Liver (tissue), 2 donors: ENCODE data around the gene UNC80.

ENCODE experiments used
- NR2F2 ChIP-seq: IDR thresholded peaks from 2 replicates; pipeline ENCODE4 v1.6.1; 2016; ENCODE audit warnings: antibody characterized with exemption
- RAD21 ChIP-seq, 2 donors: IDR thresholded peaks; 2 replicates each; pipeline ENCODE4 v1.6.1; 2016; ENCODE audit warnings: antibody characterized with exemption in 2 of 2, mild to moderate bottlenecking in 2 of 2
- donor health status: healthy.

- TF ChIP-seq RAD21 (IDR thresholded peaks at IDR 0.05) (no peak), NR2F2 (no peak)
These were observed 266.4 kb downstream of the UNC80 start for GRCh38 chr2:210038078-210038477.
